GM19328 (cell line): ENCODE measurements around the gene NELL1.
"Not testable (repeated sequence)": the region's sequence is repeated elsewhere in the genome, so short reads cannot be mapped to it uniquely, and the experiment has no call there.

Experiments used
- ATAC-seq: cut with Tn5 transposase; IDR thresholded peaks from one replicate; pipeline ENCODE4 v1.9.1; 2021; ENCODE audit warnings: mild to moderate bottlenecking, moderate library complexity; ENCODE audit not compliant: unreplicated experiment

The NELL1 gene

DNA sequence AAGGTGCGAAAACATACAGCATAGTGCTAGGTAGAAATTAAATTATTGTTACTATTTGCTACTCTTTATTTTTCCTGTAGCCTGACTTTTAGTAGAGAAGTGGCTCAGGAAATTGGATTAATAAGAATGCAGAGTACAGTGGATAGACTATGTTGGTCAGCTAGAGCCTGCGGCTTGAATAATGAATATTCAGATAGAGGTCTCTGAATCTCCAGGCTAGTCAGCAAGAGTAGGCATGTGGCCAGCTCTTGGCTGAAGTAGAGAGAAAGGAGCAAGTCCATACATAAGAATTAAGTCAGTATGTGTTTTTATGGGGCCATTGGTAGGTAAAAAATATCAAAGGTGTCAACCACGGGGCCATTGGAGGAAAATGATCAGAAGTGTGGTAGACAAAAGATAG lies 413.5 kb downstream of the NELL1 start:
- ATAC-seq, result no peak

DNA sequence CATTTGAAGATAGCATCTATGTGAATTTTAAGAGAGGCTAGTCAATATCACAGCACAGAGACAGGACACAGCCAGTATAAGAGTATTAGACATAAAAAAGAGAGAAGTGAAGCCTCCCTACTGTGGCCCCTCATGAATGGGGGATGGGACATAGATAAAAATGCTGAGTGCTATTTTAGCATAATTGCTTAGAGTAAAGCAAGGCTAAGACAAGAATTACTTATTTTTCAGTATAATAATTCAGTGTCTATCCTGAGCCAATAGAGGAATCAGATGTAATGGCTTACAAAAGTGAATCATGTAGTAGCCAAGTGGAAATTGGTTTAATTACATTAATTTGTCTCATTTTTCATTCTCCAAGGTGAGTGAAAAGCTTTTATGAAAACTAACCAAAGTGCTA lies 419.5 kb downstream of the NELL1 start:
- no peak for ATAC-seq

DNA sequence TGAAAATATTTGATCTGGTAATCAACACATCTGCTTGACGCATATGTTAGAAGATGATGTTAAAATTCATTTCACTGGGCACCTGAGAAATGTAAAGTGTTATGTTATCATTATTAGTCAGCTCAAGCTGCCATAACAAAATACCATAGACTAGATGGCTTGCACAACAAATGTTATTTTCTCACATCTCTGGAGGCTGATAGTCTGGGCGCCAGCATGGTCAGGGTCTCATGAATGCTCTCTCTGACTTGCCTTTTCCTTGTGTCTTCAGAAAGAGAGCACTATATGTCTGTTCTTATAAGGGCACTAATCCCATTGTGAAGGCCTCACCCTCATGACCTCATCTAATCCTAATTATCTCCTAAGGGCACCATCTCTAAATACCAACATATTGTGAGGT lies 435.3 kb downstream of the NELL1 start:
- no peak for ATAC-seq

DNA sequence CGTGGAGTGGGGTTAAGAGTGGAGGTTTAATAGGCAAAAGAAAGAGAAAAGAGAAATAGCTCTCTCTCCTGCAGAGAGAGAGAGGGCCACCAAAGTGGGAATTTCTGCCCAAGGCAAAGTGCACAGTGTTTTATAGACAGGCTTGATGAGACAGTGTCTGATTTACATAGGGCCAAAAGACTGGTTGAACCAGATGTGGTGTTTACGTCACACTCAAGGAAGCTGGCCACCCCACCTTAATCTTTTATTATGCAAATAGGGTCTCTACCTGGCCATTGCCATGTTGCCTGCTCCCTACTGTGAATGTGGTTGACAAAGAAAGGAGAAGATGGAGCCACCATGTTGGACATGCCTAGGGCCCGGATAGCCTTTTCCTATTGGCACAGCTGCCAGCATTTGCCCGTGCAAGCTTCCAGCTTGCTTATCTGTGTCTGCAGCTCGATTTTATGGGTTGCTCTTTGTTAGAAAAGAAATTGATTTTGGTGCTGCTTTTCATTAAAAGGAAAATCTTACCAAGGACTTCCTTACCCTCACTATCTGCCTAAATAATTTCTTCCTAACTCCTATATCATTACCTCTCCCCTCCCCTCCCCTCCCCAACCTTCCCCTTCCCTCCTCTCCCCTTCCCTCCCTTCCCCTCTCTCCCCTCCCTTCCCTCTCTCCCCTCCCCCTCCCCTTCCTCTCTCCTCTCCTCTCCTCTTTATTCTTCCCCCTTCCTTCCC lies 436.0 kb downstream of the NELL1 start:
- no peak for ATAC-seq

DNA sequence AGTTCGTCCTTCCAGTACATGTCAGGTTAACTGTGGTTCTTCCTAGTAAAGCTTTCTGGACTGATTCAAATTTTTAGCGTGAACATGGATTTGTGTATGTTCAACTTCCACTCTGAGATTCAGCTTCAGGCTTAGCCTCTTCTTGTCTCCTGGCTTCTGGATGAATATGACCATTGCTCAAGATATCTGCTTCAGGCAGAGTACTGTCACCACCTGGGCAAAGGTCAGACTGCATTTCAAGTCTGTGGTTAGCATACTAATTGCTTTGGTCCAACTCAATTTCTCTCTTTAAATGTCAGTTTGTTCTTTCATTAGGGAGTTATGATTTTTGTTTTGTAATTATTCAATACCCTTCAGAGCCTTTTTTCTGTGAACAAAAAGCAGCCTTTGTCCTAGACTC lies 440.0 kb downstream of the NELL1 start:
- ATAC-seq, result no peak

DNA sequence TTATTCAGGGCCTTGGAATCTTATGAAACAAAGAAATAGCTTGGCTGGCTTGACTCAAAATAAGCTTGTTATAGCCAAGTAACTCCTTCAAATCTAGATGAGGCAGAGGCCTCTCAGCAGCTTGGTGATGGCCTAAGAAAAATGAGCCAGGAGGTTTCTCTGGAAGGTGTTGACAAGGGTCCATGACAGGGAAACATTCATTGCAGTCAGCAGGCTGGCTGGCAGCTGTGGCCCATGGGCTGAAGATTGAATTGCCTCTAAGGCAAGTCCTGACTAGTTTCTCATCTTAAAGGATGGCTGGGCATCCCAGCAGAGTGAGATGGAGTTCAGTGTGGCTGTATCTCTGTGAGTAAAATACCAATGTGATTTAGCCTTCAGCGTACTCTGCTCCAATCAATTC lies 441.0 kb downstream of the NELL1 start:
- no peak for ATAC-seq

DNA sequence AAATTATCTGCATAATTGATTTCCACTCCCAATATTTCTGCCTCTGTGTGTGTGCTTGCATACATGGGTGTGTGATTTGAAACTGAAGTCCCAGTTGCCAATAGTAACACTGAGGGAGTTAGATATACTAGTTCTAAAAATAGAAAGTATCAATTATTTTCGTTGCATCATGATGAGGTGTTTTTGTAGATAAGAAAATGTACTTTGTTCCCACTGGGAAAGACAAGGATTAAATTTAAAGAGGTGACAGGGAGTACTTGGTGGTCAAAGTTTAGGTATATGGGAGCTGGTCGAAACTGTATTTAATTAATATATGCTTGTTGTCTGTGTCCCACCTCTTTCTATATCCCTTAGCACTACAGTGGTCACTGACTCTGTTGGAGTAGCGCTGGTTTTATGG lies 444.5 kb downstream of the NELL1 start:
- ATAC-seq, result no peak

DNA sequence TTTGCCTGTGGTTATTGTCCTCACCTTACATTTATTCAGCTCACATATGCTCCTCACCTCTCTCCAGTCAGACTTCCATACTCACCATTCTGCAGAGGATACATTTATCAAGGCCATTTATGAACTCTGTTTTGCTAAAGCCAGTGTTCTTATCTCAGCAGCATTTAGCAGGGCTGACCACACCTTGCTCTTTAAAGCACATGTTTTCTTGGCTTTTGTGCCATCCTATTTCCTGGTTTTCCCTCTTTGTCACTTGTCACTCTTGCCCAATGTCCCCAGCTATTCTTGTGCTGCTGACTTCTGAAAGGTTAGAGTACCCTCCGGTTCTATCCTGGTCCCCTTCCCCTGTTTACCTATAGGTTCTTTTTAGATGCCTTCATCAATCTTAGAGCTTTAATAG lies 446.6 kb downstream of the NELL1 start:
- ATAC-seq, result no peak

DNA sequence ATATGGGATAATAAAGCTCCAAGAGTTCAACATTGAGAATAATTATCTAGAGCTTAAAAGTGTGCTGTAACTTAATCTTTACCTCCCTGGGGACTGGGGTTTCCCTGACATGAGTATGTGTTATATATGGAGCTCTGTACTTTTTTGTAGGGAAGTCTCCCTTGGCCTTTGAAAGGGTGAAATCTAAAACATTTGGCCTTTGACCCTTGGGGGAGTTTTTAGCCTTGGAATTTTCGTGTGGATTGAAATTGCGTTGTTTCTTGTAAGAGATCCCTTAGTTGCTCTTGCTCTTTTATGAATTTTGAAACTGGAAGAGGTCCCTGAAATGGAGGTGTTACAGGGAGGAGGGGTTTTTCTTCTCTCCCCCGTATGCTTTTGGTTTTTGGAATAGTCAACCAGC lies 450.0 kb downstream of the NELL1 start:
- ATAC-seq, result no peak

DNA sequence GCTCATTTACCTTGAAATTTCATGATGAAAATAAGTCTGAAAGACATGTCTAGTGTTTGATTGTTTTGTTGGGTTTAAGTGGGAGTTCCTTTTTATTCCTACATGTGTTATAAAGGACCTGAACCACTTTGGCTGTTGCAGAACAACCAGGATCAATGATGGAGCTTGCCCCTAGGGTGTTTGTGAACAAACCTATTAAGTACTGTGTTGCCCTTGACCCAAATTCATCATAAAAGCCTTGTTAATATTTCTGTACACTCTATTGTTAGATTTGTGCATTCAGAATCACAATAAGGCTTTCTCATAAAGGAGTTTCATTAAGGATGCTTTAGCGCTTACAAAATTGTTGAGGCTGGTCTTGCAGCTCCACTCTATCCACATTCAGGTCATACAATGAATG lies 452.6 kb downstream of the NELL1 start:
- no peak for ATAC-seq

DNA sequence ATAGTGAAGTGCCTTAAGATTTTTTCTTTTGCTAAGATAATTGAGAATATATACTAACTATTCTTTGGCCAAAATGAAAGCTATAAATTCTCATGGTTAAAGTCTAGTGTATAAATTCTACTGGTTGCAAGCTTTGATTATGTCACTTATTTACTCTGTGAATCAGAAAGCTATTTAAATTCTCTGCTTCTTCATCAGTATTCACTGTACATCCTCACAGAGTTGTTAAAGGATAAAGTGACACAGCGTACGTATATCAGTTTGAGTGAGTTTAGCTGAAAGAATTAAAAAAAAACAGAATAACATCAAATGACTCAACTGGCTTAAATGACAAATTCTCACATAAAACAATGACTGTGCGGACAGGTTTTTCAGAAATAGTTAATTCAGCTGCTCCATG lies 453.1 kb downstream of the NELL1 start:
- ATAC-seq, result no peak

DNA sequence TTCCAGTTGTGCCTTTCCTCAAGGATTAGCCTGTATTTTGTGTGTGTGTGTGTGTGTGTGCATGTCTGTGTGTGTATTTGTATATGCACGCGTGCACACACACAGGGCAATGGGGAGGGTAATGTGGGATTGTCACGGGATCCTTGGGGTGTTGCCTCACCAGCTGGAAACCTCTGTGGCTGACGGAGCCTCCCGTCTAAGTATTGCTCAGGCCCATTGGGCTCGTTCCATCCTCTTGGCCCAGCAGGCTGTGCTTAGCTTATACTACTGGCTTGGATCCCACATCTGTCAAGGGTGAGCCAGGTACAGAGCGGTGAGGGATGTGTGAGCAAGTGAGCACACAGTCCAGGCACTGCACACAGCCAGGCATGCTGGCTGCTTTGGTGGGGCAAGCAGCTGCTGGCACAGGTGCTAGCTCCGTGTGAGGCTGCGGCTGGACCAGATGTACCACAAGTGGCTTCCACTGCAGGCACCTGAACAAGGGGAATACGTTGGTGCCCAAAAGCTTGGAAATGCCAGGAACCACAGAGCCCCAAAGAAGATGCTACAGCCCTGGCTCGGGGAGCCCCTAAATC lies 462.8 kb downstream of the NELL1 start:
- no peak for ATAC-seq

DNA sequence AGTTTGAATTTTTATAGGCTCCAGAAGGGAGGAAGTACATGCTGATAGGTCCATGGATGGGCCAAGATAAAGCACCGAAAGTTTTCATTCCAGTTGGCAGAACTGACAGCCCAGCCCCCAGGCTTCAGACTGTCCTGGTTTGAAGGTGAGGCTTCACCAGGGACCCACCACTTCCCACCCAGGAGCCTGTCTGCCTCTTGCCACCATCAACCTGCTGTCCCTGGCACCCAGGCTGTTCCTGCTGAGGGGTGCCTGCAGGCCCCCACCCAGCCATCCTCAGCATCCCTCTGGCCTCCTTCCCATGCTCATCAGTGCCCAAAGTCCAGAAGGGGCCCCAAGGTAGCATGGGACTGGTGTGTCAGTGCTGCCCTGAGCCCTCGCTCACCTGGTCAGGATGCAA lies 463.9 kb downstream of the NELL1 start:
- no peak for ATAC-seq

DNA sequence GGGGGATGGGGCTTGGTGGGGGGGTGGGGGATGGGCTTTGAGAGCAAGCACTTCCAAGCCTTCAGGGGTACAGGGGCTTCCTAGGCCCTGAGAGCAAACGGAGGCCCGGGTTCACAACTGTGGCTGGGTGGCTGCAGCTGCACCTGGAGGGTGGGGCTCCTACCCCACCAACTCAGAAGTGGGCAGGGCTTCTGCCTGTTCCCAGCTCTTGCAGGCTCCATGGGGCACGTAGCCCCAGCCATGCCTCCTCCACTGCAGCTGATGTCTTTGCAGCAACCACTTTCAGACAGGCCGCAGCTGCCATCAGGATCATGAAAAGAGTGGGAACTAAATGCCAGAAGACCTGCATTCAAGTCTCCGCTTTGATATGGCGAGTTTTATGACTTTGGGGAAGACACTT lies 464.3 kb downstream of the NELL1 start:
- no peak for ATAC-seq

DNA sequence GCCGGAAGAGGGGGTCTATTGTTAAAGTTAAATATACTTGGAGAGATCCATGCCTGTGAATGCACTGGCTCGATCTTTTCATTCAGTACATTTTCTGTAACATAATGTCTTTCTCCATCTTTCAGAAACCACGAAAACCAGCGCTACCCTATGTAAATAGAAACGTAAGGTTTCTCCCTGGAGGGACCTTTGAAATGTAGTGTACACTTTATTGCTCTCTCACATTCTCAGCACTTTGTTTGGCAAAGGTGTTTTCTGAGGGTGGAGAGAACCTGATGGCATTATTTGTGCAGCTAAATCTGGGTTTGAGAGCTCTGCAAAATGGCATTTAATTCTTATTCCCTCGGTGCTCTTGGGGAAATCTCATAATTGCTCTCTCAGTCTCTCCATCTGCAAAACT lies 468.4 kb downstream of the NELL1 start:
- no peak for ATAC-seq

DNA sequence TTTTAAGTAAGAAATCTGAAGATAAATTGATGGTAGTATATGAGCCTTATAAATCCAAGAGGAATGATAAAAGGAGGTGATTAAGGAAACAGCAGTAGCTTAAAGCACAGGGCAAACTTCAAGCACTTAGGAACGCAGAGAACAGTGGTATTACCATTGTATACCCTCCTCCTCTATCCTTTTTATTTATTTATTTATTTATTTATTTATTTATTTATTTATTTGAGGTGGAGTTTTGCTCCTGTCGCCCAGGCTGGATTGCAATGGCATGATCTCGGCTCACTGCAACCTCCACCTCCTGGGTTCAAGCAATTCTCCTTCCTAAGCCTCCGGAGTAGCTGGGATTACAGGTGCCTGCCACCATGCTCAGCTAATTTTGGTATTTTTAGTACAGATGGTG lies 472.2 kb downstream of the NELL1 start:
- not testable (repeated sequence) for ATAC-seq

DNA sequence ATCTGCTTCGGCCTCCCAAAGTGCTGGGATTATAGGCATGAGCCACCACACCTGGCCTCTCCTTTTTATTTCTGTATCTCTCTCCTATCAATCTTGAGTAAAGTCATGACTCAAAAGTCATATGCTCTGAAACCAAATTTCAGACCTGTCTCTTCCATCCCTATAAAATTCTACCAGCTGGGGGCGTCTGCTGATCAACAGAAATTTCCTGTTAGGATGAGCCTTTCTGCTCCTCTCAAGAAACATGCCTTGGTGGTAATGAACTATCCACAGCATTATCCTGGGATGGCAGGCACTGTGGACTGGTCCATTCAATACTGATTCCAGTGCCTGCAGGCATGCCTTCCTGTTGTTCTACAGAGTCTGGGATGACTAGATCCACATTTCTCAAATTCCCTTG lies 472.6 kb downstream of the NELL1 start:
- no peak for ATAC-seq

DNA sequence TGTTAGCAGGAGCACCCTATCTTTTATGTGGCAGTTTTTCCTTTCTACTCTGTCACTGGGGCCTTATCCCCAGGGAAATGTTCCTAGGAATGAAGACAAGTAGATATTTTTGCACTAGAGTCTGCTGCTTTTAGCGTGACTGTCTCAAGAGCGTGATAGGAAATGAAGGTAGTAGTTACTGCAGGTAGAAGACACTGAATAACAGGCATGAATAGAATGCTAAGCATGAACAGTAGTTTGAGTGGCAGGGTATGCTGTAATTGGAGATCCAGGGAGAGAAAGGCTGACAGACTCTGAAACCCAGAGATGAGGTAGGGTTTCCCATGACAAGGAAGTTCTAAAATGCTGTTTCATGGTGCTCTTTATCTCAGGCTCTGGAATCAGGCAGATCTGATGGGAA lies 475.1 kb downstream of the NELL1 start:
- no peak for ATAC-seq

DNA sequence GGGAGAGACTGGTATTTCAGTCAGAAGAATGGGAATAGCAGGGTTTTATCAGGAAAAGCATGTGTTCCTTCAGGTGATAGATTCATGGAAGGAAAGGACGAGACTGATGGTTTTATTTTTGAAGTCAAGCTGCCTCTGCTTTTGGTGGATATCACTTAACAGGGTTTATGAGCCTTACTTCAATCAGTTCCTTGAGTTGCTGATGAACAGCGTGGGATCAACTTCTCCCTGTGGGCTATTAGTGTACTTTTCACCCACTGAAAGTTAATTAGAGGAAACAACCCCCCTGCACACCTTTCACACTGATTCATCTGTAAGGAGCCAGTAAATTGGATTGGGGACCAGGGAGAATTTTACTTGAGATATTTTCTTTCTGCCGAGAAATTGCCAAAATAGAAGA lies 479.0 kb downstream of the NELL1 start:
- no peak for ATAC-seq

DNA sequence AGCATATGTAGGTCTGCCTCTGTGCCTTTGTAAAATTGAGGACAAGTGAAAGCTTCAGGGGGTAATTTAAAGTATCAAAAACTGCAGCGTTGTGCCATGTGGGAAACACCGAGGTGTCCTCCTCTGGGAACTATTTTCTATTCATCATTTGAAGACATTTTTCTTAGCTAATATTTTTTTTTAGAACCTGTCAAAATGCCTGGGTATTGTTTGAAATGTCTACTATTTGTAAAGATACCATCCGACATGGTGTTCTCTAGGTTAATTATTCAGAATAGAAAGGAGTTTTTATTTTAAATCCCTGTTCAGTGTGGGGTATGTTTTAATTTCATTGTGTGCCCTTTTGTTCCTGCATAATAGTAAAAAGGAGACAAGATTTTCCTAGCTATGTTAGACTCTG lies 490.8 kb downstream of the NELL1 start:
- no peak for ATAC-seq

DNA sequence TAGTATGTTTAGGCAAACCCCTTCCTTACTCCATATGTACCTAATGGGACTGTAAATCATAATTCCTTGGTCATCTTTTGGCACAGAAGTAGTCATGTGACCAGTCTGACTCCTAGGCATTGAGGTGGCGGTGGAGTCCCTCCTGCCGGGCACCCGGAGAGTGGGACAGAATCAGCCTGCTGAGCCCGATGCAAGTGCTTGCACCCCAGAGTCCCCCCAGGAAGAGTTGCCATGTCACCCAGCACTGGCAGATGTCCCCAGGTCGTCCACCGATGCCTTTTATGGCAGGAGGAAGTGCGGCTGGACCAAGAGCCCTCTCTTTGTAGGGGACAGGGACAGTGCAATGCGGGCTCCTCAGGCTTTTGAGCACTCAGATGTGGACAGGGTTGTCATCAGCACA lies 500.3 kb downstream of the NELL1 start:
- no peak for ATAC-seq

DNA sequence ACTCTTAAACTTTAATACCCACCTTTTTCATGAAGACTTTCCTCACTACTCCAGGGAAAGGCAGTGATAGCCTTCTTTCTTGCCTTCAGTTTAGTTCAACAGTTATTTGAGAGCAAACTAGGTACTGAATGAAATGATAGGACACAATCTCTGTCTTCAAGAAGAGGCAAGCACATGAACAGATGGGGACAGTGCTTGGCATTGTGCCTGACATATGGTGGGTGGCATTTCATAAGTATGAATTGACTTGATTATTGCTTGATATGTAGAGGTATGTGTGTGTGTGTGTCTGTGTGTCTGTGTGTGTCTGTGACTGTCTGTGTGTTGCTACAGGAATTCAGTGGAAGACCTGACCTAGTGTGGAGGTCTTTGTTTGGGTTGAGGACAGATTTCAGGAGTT lies 504.1 kb downstream of the NELL1 start:
- ATAC-seq, result no peak

DNA sequence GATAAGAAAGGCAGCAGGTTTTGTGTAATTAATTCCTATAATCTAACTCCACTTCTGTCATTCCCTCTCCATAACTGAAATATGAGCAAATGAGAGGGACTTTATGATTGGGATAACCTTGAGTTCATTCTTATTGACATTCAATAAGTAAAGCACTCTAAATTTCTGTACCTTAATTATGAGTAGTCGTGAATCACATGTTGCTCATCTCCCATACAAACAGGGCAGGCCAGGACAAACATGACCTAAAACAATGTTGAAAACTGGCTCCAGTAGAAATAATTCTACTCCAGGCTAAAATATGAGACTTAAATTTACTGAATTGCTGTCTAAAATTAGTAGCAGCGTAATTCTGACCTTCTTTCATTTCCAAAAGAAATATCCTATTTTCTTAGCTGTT lies 505.4 kb downstream of the NELL1 start:
- ATAC-seq, result no peak
